Stomach (tissue), 4 donors: Measurements from ENCODE around the gene NTRK3.

Source experiments
- EP300 ChIP-seq: sonication (generic); formaldehyde crosslinking; IDR thresholded peaks from one replicate; pipeline ENCODE4 v1.6.1; 2017; ENCODE audit warnings: antibody characterized with exemption
- POLR2A ChIP-seq, 4 donors: fragments of 450-650 bp; IDR thresholded peaks; one replicate each; pipeline ENCODE4 v1.6.1; 2016; ENCODE audit warnings: antibody characterized with exemption in 4 of 4, control low read depth in 2 of 4, mild to moderate bottlenecking in 1 of 4, moderate library complexity in 1 of 4
- POLR2AphosphoS5 ChIP-seq, 3 donors: sonication (generic); formaldehyde crosslinking; IDR thresholded peaks; one replicate each; pipeline ENCODE4 v1.6.1; 2016; ENCODE audit warnings: antibody characterized with exemption in 3 of 3
- TF ChIP-seq, protein P1 (sequence below), 7 experiments: fragments of 450-650 bp in 4 of 7; fragments of 200-600 bp in 3 of 7; sonication (generic) in 3 of 7; IDR thresholded peaks; one replicate each; pipeline ENCODE4 v1.5.1; 2016 to 2019; ENCODE audit warnings: antibody characterized with exemption in 7 of 7, control low read depth in 2 of 7, mild to moderate bottlenecking in 1 of 7

DNA sequence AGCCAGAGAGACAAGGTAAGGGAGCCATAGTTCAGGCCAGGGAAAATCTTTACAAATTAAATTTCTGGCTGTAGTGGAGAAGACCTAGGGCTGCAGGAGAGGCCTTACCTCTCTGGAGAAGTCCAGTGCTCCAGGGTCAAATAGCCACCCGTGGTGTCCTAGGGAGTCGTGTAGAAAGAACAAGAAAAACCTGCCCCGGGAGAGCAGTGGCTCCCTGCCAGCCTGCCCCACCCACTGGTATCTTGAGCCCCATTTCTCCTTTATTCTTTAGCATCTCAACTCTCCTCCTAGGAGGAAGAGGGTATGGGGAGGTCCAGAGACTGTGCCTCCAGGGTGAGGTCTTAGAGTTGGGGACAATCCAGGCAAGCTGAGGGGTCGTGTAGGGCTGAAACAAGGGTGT lies 32.1 kb upstream of the NTRK3 start:
- TF ChIP-seq, protein P1, sequence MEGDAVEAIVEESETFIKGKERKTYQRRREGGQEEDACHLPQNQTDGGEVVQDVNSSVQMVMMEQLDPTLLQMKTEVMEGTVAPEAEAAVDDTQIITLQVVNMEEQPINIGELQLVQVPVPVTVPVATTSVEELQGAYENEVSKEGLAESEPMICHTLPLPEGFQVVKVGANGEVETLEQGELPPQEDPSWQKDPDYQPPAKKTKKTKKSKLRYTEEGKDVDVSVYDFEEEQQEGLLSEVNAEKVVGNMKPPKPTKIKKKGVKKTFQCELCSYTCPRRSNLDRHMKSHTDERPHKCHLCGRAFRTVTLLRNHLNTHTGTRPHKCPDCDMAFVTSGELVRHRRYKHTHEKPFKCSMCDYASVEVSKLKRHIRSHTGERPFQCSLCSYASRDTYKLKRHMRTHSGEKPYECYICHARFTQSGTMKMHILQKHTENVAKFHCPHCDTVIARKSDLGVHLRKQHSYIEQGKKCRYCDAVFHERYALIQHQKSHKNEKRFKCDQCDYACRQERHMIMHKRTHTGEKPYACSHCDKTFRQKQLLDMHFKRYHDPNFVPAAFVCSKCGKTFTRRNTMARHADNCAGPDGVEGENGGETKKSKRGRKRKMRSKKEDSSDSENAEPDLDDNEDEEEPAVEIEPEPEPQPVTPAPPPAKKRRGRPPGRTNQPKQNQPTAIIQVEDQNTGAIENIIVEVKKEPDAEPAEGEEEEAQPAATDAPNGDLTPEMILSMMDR (IDR thresholded peaks at IDR 0.05): no peak
- TF ChIP-seq POLR2AphosphoS5 (IDR thresholded peaks at IDR 0.05) (no peak), EP300 (no peak), POLR2A (IDR thresholded peaks at IDR 0.05) (no peak)
